ENCODE data around the gene PRKCE.

GRCh38 chr2:45857867-45858520 is 206.5 kb downstream of the PRKCE start:
- TF ChIP-seq ZNF274 (IDR thresholded peaks at IDR 0.05; ENCODE audit: low read depth, low read length) (no peak), SUZ12 (IDR thresholded peaks at IDR 0.05; ENCODE audit: extremely low read depth, insufficient read depth, insufficient read length) (no peak)

All from NT2/D1 (cell line).